Bronchial epithelial cell (primary cell): ENCODE results near the gene GDF2. TPM values are rescaled to one million over a fixed set of nuclear protein-coding genes. Genes with fewer than 3 reads are reported as not detected.

Source experiments
- DNase-seq: peaks from one replicate; pipeline ENCODE4 v3.0.0-alpha.2; 2010; ENCODE audit warnings: low read depth
- FAIRE-seq: peaks from 2 replicates; lab custom pipeline; 2011; peaks lifted over from hg19 to GRCh38; lab: Jason Lieb, UNC
- H3K27me3 ChIP-seq: 2 replicates; pipeline ENCODE4 v1.5.1; 2011; ENCODE audit warnings: low read length; ENCODE audit not compliant: control insufficient read depth, insufficient read depth
- H3K36me3 ChIP-seq: 2 replicates; pipeline ENCODE4 v1.5.1; 2011; ENCODE audit warnings: low read length; ENCODE audit not compliant: control insufficient read depth, insufficient read depth
- H3K4me3 ChIP-seq: 2 replicates; pipeline ENCODE4 v1.5.1; 2011; ENCODE audit warnings: mild to moderate bottlenecking, low read depth, low read length, control low read depth
- CTCF ChIP-seq: IDR thresholded peaks from 2 replicates; pipeline ENCODE4 v1.5.1; 2011; ENCODE audit warnings: mild to moderate bottlenecking, moderate library complexity, low read length, control low read depth, inconsistent platforms; ENCODE audit not compliant: insufficient read depth, severe bottlenecking
- total RNA-seq: library from RNA; depleted of rRNA; stranded (reverse); fragments of >200 nt; gene quantifications from 2 replicates; pipeline ENCODE4 v1.2.1, GENCODE V29; 2014

Gene GDF2
- total RNA-seq, 1 donor from 2014 or later = not detected

- FAIRE-seq (no peak), DNase-seq (no peak)
- Histone ChIP-seq H3K36me3 (no peaks in the 10 kb centered on the region), H3K4me3 (no peak overlapping the region), H3K27me3 (peaks cover 23% of the 10 kb centered on the region)
- TF ChIP-seq CTCF = no peak
Observed at GRCh38 chr10:47303866-47304265, 18.4 kb upstream of the GDF2 start.

- no peak overlapping the region for H3K4me3 ChIP-seq
- DNase-seq (no peak), FAIRE-seq (no peak)
- H3K27me3 ChIP-seq = peaks cover 17% of the 10 kb centered on the region
- H3K36me3 ChIP-seq = no peaks in the 10 kb centered on the region
- TF ChIP-seq CTCF = no peak
Observed at GRCh38 chr10:47305566-47305965, 16.7 kb upstream of the GDF2 start.

- no peaks in the 10 kb centered on the region for H3K36me3 ChIP-seq
- TF ChIP-seq CTCF = no peak
- peaks cover 9% of the 10 kb centered on the region for H3K27me3 ChIP-seq
- FAIRE-seq (no peak), DNase-seq (no peak)
- H3K4me3 ChIP-seq = no peak overlapping the region
Observed at GRCh38 chr10:47306387-47307210, 15.7 kb upstream of the GDF2 start.

GRCh38 chr10:47307381-47307780, 14.9 kb upstream of the GDF2 start:
- FAIRE-seq = no peak
- DNase-seq = no peak
- TF ChIP-seq CTCF = no peak
- H3K4me3 ChIP-seq = no peak overlapping the region
- peaks cover 9% of the 10 kb centered on the region for H3K27me3 ChIP-seq
- no peaks in the 10 kb centered on the region for H3K36me3 ChIP-seq

- DNase-seq (no peak), FAIRE-seq (no peak)
- Histone ChIP-seq H3K4me3 (no peak overlapping the region), H3K36me3 (no peaks in the 10 kb centered on the region), H3K27me3 (peaks cover 7% of the 10 kb centered on the region)
- no peak for TF ChIP-seq CTCF
Observed at GRCh38 chr10:47308775-47309174, 13.5 kb upstream of the GDF2 start.
